Fibroblast of skin of scalp (primary cell): Measurements from ENCODE around the gene ZBTB9.

ENCODE experiments used
- DNase-seq: peaks from one replicate; pipeline ENCODE4 v3.0.0-alpha.2; 2013

Gene ZBTB9

DNA sequence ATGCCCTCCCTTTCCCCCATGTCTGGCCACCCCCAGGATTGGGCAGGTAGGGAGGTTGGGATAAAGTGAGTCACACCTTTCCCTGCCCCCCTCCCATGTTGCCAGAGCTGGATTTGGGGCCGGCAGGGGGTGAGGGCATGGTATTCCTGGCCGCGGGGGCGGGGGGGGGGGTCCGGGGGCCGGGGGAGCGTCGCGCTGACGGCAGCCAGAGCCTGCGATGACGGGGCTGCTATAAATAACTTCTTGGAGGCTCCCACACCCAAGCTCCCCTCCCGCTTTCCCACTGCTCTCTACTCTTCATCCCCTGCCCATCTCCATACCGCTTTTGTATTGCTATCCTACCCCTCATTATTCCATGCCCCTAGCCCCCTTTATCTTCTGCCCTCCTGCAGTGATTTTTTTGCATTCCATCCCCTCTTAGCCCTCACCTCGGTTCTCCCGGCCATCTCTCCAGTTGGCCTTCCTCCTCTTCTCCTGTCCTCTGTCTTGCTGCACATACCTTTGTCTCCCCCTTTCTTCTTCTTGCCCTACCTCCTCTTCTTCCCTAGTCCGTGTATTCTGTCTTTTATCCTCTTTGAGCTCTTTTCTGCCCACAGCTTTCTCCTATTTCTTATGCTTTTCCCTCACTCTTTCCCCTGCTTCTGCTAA is 20.7 kb upstream of the ZBTB9 start:
- peak; percentile 49 for DNase-seq

- no peak for DNase-seq
Observed at GRCh38 chr6:33434961-33435360, 19.4 kb upstream of the ZBTB9 start.

DNA sequence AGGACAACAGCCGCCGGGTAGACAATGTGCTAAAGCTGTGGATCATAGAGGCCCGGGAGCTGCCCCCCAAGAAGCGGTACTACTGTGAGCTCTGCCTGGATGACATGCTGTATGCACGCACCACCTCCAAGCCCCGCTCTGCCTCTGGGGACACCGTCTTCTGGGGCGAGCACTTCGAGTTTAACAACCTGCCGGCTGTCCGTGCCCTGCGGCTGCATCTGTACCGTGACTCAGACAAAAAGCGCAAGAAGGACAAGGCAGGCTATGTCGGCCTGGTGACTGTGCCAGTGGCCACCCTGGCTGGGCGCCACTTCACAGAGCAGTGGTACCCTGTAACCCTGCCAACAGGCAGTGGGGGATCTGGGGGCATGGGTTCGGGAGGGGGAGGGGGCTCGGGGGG is 16.7 kb upstream of the ZBTB9 start:
- DNase-seq = no peak

- DNase-seq = no peak
Observed at GRCh38 chr6:33438978-33439594, 15.3 kb upstream of the ZBTB9 start.

DNA sequence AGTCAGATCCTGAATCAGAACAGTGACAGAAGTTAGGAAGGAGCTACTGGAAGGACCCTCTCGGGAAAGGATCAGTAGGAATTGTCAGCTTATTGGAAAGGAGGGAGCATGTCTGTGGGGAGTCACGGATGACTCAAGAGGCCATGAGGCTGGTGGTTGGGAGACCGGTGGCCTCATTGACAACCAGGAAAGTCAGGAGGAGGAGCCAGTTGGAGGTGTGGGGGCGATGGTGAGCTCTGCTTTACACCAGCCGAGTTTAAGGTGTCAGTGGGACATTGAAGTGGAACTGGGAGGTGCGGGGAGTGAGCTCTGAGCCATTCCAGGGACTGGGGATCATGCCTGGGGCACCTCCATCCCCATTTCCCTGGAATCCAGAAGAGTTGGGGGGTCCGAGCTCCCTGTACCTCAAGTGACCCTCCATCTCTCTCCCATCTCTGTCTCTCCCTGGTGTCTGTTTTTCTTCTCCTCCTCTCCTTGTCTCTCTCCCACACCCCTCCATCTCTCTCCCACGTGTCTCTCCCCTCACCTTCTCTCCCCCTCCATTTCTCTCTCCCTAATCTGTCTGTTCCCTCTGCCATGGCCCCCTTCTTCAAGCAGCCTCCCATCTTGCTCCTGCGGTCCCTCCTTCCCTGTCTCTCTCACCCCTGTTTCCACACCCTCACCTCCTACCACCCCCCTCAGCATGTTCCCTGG is 14.3 kb upstream of the ZBTB9 start:
- no peak for DNase-seq

DNA sequence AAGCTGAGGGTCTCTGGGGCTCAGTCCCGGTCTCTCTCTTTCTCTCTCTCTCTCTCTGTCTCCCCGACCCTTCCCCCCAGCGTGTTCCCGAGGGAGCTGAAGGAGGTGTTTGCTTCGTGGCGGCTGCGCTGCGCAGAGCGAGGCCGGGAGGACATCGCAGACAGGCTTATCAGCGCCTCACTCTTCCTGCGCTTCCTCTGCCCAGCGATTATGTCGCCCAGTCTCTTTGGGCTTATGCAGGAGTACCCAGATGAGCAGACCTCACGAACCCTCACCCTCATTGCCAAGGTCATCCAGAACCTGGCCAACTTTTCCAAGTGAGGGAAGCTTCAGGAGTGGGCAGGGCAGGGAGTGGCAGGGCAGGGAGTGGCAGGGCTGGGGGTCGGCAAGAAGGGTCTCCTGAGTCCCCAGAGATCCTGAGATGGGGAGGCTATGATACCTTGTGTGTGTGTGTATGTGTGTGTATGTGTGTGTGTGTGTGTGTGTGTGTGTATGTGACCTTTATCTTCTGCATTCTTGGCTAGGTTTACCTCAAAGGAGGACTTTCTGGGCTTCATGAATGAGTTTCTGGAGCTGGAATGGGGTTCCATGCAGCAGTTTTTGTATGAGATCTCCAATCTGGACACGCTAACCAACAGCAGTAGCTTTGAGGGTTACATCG is 13.6 kb upstream of the ZBTB9 start:
- no peak for DNase-seq

DNA sequence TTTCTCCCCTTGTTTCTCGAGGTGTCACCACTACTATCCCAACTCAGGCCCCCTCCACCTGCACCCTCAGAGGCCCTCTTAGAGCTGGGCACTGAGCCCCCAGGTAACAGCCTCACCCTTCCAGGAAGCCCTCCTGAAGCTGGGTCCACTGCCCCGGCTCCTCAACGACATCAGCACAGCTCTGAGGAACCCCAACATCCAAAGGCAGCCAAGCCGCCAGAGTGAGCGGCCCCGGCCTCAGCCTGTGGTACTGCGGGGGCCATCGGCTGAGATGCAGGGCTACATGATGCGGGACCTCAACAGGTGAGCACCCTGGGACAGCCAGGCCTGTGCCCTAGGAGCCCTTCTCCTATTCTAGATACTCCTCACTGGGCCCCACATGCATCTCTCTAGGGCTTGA is 12.9 kb upstream of the ZBTB9 start:
- DNase-seq = no peak

- DNase-seq = no peak
Observed at GRCh38 chr6:33442283-33442682, 12.1 kb upstream of the ZBTB9 start.

- no peak for DNase-seq
Observed at GRCh38 chr6:33443025-33443424, 11.4 kb upstream of the ZBTB9 start.

DNA sequence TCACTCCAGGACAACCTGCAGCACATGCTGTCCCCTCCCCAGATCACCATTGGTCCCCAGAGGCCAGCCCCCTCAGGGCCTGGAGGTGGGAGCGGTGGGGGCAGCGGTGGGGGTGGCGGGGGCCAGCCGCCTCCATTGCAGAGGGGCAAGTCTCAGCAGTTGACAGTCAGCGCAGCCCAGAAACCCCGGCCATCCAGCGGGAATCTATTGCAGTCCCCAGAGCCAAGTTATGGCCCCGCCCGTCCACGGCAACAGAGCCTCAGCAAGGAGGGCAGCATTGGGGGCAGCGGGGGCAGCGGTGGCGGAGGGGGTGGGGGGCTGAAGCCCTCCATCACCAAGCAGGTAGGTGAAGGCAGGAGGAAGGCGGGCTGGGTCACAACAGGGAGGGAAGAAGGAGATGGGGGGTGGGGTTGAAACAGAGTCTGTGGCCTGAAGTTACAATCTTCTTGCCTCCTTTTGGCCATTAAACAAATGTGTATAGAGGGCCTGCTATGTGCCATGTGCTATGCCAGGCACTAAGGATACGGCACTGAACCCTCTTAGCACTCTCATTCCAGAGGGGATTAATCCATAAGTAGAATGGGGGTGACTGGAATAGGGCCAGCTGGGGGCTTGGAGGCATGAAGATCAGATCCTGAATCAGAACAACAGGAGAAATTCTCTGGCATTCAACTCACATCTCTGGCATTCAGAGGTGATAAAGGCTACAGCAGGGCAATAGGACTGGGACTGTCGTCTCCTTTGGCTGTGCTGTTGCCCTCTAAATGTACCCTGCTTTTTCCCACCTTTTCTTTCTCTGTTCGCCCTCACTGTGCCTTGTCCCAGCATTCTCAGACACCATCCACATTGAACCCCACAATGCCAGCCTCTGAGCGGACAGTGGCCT is 10.5 kb upstream of the ZBTB9 start:
- no peak for DNase-seq

- no peak for DNase-seq
Observed at GRCh38 chr6:33445119-33445603, 9.2 kb upstream of the ZBTB9 start.

GRCh38 chr6:33446356-33446755 is 8.0 kb upstream of the ZBTB9 start:
- no peak for DNase-seq

- no peak for DNase-seq
Observed at GRCh38 chr6:33450434-33450833, 3.9 kb upstream of the ZBTB9 start.

DNA sequence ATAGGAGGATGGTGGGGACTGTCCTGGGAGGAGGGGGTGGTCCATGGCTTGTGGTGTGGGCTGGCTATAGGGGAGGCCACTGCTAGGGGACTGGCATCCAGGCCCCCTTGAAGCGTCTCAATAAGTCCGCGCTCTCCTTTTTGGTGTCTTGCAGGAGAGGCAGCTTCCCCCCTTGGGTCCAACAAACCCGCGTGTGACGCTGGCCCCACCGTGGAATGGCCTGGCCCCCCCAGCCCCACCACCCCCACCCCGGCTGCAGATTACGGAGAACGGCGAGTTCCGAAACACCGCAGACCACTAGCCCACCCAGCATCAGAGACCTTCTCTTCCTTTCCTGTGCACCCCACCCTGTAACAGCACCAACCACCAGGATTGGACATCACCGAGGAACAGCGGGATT is 2.8 kb upstream of the ZBTB9 start:
- no peak for DNase-seq

- no peak for DNase-seq
Observed at GRCh38 chr6:33452496-33452895, 1.9 kb upstream of the ZBTB9 start.

DNA sequence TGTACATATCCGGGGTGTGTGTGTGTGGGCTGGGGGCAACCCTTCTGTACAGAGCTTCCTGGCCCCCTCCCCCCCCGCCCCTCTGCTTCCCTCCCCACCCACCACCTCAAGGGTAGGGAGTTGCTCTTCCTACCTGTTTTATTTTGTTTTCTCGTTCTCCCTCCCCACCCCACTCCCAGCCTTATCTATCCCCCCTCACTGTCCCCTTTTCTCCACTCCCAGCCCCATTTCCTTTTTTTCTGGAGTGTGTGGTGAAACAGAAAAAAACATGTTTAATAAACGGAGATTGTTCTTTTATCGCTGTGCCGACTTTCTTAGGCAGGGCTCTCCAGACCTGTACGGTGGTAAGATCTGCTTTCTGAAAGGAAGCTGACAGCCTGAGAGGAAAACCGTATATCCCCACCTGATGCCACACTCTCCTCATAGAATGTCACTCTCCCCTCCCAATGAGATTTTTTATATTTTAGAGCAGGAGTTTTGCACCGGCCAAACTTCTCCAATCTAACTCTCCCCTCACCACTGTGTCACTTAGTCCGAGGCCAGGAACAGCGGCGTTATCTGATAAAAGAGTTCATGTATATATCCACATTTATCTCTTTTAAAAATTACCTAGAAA is 875 bp upstream of the ZBTB9 start:
- DNase-seq = no peak

GRCh38 chr6:33455051-33455450 is 675 bp downstream of the ZBTB9 start:
- no peak for DNase-seq

GRCh38 chr6:33456156-33456555 is 1.8 kb downstream of the ZBTB9 start:
- no peak for DNase-seq

DNA sequence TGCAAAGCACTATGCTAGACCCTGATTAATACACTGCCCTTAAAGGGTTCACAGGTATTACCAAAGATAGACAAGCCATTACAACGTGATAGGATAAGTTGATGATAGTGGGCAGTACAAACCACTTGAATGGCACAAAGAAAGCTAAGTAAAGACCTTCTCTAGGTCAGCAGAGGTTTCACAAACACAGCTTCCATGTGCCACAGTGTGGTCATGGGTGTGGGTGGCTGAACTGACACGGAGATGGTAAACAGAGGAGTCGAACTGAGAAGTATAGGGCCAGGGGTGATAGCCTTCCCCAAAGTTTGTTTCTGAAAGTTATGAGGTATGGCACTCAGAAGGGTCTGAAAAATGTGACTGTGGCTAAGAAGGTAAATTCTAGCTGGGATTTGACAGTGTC is 4.3 kb downstream of the ZBTB9 start:
- no peak for DNase-seq

- no peak for DNase-seq
Observed at GRCh38 chr6:33459226-33459625, 4.8 kb downstream of the ZBTB9 start.

- DNase-seq = no peak
Observed at GRCh38 chr6:33466075-33466735, 11.8 kb downstream of the ZBTB9 start.
